GM18858 (cell line): ENCODE results near the gene AHCYL2.
A peak's percentile ranks its signal among the peaks of the same experiment; 100 is the strongest.
"Not testable (repeated sequence)": the region's sequence is repeated elsewhere in the genome, so short reads cannot be mapped to it uniquely, and the experiment has no call there.

Source experiments
- ATAC-seq: cut with Tn5 transposase; IDR thresholded peaks from one replicate; pipeline ENCODE4 v1.9.1; 2021; ENCODE audit not compliant: unreplicated experiment

The AHCYL2 gene

GRCh38 chr7:129412501-129412900 lies 187.7 kb downstream of the AHCYL2 start:
- ATAC-seq: no peak

- no peak for ATAC-seq
Observed at GRCh38 chr7:129417073-129417472, 192.2 kb downstream of the AHCYL2 start.

- ATAC-seq: no peak
Observed at GRCh38 chr7:129421717-129422250, 197.0 kb downstream of the AHCYL2 start.

GRCh38 chr7:129422727-129423126 lies 197.9 kb downstream of the AHCYL2 start:
- ATAC-seq: no peak

- no peak for ATAC-seq
Observed at GRCh38 chr7:129423700-129424410, 199.0 kb downstream of the AHCYL2 start.

- ATAC-seq: no peak
Observed at GRCh38 chr7:129426482-129426881, 201.7 kb downstream of the AHCYL2 start.

GRCh38 chr7:129427526-129428045 lies 202.8 kb downstream of the AHCYL2 start:
- ATAC-seq: no peak

- ATAC-seq: no peak
Observed at GRCh38 chr7:129431911-129432643, 207.2 kb downstream of the AHCYL2 start.

- ATAC-seq: peak; percentile 90
Observed at GRCh38 chr7:129433847-129434674, 209.2 kb downstream of the AHCYL2 start, which contains the start of gene STRIP2. Gene STRIP2, plus strand, starts transcription at chr7:129434432. Its CDS starts 41 bp downstream, at chr7:129434473.

- ATAC-seq: no peak
Observed at GRCh38 chr7:129434675-129435318, 210.0 kb downstream of the AHCYL2 start.

- ATAC-seq: no peak
Observed at GRCh38 chr7:129435414-129435829, 210.6 kb downstream of the AHCYL2 start.

- no peak for ATAC-seq
Observed at GRCh38 chr7:129436335-129436923, 211.6 kb downstream of the AHCYL2 start.

- no peak for ATAC-seq
Observed at GRCh38 chr7:129437190-129437589, 212.4 kb downstream of the AHCYL2 start.

GRCh38 chr7:129438281-129438838 lies 213.5 kb downstream of the AHCYL2 start:
- ATAC-seq: no peak

GRCh38 chr7:129438839-129439651 lies 214.2 kb downstream of the AHCYL2 start:
- no peak for ATAC-seq

- no peak for ATAC-seq
Observed at GRCh38 chr7:129439963-129440625, 215.3 kb downstream of the AHCYL2 start.

- ATAC-seq: no peak
Observed at GRCh38 chr7:129443612-129444011, 218.8 kb downstream of the AHCYL2 start.

GRCh38 chr7:129444776-129445175 lies 219.9 kb downstream of the AHCYL2 start:
- not testable (repeated sequence) for ATAC-seq
